ENCODE measurements around the gene ARPP21.

DNA sequence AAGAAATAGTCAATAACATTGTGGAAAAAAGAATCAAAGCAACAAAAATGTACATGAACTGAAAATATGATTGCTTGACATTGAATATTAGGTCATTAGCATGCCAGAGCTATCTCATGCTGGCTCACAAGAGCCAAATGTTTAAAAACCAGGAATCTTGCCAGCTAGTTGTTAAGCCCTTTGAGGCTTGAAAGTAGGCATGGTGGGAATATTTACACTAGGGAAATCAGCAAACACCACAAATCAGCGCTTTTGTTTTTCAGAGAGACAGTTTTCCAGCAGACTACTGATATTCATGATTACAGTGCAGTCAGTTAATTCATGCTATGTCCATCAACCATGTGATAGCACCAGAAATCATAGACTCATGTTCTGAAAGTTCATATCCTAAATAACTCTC is 144.8 kb downstream of the ARPP21 start:
- TF ChIP-seq, protein P1, sequence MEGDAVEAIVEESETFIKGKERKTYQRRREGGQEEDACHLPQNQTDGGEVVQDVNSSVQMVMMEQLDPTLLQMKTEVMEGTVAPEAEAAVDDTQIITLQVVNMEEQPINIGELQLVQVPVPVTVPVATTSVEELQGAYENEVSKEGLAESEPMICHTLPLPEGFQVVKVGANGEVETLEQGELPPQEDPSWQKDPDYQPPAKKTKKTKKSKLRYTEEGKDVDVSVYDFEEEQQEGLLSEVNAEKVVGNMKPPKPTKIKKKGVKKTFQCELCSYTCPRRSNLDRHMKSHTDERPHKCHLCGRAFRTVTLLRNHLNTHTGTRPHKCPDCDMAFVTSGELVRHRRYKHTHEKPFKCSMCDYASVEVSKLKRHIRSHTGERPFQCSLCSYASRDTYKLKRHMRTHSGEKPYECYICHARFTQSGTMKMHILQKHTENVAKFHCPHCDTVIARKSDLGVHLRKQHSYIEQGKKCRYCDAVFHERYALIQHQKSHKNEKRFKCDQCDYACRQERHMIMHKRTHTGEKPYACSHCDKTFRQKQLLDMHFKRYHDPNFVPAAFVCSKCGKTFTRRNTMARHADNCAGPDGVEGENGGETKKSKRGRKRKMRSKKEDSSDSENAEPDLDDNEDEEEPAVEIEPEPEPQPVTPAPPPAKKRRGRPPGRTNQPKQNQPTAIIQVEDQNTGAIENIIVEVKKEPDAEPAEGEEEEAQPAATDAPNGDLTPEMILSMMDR (IDR thresholded peaks at IDR 0.05; ENCODE audit: low read depth, low read length), result no peak
- TF ChIP-seq EZH2phosphoT487 (IDR thresholded peaks at IDR 0.05; ENCODE audit: low read depth), result no peak
